Activated CD4-positive, alpha-beta T cell treated with anti-CD3 and anti-CD28 coated beads, Interleukin-2, amount 50 U/mL, for 4 hours (primary cell): ENCODE measurements around the gene IMPG2.

ENCODE experiments used
- DNase-seq, 2 experiments: peaks; one replicate each; pipeline ENCODE4 v3.0.0-alpha.2; 2020

The IMPG2 gene

DNA sequence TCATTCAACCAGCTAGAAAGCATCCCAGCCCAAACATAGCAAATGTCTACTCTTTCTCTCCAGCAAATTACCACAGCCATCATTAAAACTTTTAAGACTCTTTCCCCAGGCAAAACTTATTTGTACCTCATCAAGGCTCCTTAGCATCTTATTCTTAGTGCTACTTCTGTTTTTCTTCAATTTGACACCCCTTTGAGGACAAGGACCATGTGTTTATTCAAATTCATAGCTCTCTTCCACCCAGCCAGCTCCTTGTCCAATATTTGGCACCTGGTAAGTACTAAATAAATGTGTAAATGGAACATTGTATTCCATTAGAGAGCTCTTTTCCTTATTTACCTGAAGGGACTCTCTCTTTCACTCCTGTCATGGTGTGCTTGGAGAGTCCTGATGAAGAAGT lies 89.8 kb downstream of the IMPG2 start:
- no peak for DNase-seq

DNA sequence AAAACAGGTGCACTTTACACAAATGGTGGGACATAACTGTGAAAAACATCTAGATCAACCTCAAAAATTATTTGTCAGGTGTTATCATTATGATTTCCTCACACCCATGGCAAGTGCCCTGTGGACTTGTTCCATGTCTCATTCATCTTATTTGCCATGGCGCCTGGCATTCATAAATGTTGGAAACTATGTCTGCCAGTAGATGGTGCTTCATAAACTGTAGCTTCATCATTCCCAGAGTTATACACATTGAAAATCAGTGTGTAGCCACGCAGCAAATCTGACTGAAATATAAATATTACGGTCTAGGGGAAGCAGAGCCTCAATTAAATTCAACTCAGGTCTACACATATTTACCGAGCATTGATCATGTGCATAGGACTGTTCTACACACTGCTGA lies 90.7 kb downstream of the IMPG2 start:
- DNase-seq = no peak

DNA sequence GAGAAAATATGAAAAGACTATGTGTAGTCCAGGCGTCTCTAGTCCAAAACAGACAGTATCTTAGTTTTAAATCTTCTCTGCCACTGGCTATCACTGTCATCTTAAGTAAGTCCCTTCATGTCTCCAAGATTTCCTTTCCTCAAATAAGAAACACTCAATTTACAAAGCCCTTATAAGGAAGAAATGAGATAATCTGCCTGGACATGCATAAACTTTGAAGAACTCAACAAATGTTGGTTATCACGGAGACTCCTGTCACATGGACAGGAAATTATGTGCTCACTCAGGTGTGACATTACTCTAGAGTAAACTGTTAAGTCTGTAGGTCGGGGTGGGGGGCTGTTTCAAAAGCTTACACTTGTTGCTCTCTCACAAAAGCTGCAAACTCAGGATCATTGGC lies 91.9 kb downstream of the IMPG2 start:
- DNase-seq = no peak

- no peak for DNase-seq
Measured at GRCh38 chr3:101224739-101225138, 95.6 kb downstream of the IMPG2 start.

GRCh38 chr3:101223016-101223415 lies 97.4 kb downstream of the IMPG2 start:
- DNase-seq = no peak

DNA sequence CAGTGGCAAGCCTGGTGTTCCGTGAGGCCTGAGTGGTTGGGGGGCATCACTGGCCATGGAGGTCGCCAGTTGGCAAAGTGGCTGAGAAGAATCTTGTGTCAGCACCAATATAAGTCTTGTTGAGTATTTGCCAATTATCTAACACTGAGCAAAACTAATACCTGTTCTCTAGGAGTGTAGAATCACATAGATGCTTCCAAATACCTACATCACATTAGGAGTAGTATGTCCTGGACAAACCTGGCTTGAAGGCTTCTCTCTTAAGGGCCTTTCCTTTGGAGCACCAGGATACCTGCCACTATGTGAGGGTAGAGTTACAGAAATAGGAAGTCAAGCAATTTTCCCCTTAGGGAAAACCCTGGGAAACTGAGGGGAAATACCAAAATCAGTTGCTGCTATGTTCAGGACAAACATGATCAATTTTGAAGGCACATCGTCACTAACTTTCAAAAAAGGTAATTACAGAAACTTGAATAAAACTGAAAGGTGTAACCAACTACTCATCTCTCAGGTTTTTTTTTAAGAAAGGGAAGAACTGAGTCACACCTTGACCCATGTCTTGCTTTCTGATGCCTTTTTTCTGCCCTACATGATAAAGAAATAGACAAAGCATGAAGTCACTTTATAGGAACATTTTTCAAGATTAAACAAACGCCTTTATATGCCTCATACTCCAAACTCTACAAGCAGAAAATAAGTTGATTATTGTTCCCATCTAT lies 100.4 kb downstream of the IMPG2 start:
- no peak for DNase-seq

GRCh38 chr3:101217472-101218245 lies 102.7 kb downstream of the IMPG2 start:
- no peak for DNase-seq

DNA sequence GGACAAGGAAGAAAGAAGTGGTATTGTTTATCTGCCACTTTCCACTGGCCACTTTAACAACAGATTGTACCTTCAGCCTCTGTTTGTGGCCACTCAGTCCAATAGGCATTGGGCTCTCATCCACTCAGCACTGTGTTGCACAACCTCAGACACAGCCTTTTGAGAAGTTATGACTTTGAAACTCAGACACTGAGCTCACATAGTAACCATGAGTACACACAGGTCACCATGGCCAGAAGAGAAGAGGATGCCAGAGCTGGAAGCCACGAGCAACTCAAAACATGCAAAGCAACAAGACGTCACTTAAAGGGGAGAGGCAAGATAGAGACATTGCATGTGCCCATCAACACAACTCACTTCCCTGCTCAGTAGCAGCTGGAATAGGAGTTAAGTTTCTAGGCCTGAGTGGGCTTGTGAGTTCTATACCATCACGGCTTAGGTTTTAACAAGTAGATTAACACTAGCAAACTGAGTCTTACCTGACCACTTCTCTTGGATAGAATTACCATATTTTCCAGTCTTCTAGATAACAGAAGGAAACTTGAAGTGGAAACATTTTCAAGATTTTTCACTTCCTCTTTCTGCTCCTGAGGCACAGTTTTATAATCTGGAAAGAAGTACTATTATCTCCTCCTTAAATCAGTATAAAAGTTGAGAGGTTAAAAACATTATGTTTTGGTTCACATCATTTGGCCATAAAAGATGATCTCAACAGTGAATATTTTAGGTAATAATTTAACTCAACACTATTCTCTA lies 103.5 kb downstream of the IMPG2 start:
- no peak for DNase-seq

GRCh38 chr3:101212730-101213129 lies 107.6 kb downstream of the IMPG2 start:
- no peak for DNase-seq

DNA sequence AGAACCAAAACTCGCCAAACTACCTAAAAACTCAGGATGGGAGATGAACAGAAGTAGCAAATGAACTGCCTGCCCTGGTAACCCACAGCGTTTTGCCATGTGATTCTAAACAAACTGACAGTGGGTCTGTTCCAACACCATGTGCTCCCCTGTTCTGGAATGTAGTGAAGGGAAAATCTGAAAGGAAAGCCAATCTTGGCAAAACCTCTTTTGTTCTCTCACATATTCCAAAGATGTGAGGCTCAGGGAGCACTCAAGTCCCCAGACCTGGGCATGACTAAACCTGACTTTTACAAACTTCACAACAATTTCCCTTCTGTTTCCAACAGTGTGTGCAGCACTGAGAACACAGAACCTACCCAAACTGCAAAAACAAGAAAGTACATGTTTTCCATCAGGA lies 116.1 kb downstream of the IMPG2 start:
- no peak for DNase-seq

- DNase-seq = no peak
Measured at GRCh38 chr3:101203411-101203810, 117.0 kb downstream of the IMPG2 start.

DNA sequence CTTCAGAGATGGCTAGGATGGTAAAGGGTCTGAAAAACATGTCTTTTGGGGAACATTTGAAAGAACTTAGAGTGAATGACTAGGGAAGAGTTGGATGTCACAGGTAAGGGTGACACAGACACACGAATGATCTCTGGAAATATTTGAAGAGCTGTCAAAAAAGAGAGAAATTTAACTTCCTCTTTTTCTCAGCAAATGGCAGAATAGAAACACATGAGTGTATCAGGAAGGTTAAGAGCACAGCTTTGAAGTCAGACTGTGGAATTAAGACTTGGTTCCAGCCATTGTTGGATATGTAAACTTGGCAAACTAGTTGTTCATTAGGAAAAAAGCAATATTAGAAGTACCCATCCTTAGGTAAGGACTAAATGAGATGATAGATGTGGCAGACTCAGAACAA lies 117.7 kb downstream of the IMPG2 start:
- DNase-seq = no peak

DNA sequence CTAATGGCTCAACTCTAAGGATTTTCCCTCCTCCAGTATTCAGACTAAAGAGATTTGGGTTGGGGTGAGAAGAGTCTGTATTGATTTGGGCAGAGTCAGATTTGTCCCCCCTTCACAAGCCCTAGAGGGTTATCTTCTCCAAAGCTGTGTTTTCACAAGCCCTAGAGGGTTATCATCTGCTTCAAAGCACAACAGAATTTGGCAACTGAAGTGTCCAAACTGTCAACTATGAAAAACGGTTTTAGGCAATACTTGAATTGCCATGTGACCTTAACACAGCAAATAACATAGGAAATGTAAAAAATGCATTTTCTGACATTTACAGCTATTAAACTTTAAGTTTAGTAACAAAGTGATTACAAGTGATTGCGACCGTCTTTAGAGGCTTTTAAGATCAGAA lies 119.9 kb downstream of the IMPG2 start:
- no peak for DNase-seq

DNA sequence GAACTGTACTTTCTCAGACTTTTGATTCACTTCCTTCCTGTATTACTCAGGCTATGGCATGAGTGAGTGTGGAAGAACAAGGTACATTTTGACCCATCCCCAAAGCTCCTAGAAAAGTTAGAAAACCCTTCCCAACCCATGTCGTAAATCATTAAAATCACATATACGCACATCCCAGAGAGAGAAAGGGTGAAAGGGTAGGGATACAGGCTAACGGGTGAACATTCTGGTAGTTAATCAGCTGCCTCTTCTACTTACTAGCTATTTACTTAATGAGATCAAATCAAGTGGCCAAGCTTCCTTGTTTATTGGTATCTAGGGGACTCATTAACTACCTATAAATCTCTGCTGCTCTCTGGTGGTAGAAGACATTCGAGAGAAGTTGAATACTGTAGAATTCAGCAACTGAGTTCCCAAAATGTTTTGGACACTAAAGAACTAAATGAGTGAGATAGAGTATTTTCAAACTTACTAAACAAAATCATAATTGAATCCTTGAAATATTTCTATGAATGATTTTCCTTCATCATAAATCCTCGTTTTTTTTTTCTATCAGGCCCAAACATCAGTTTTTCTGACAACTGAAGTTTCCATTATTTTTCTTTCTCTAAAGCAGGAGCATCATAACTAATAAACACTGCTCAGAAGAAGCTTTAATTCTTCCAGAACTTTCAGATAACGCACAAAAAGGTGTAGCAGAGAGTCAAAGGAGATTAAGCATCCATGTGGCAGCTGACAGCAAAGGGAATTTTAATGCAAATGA lies 124.2 kb downstream of the IMPG2 start:
- DNase-seq = no peak

DNA sequence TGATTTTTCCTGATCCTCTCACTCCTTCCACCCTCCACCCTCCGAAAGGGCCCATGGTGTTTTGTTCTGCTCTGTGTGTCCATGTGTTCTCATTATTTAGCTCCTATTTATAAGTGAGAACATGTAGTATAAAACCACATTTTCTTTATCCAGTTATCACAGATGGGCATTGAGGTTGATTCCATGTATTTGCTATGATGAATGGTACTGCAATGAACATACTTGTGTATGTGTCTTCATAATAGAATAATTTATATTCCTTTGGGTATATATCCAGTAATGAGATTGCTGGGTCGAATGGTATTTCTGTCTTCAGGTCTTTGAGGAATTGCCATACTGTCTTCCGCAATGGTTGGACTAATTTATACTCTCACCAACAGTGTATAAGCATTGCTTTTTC lies 126.0 kb downstream of the IMPG2 start:
- no peak for DNase-seq

- no peak for DNase-seq
Measured at GRCh38 chr3:101193957-101194356, 126.4 kb downstream of the IMPG2 start.

DNA sequence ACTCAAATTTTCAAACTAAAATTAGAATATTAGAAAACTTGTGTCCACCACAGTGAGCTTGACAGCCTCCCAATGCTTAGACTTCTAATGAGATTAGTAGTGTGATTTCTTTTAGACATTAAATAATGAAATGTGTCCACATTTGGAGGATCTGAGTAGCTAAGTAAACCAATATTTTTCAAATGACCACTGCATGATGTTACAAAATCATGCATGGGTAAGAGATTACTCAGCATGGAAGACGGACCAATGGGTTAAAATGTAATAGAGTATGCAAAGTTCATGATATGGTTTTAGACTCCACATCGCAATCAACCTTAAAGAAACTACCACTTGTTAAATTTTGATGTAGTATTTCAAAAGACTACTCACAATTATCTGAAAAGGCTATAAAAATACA lies 130.6 kb downstream of the IMPG2 start:
- no peak for DNase-seq

- no peak for DNase-seq
Measured at GRCh38 chr3:101189176-101189575, 131.2 kb downstream of the IMPG2 start.

DNA sequence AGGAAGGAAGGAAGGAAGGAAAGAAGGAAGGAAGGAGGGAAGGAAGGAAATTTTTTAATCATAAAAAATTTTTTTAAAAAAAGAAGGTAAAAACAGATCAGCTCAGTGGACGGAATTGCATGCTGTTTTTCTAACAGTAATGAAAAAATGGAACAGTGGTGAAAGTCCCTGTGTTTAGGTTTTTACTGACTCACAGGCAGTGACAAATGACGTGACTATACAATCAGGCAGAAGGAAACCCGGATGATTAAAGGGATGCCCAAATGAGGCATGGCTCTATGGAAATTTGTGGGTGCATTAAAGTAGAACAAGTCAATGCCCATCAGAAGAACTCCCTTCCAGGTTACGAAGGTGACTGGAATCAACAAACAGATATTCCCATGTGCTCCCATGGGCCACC lies 135.0 kb downstream of the IMPG2 start:
- no peak for DNase-seq

DNA sequence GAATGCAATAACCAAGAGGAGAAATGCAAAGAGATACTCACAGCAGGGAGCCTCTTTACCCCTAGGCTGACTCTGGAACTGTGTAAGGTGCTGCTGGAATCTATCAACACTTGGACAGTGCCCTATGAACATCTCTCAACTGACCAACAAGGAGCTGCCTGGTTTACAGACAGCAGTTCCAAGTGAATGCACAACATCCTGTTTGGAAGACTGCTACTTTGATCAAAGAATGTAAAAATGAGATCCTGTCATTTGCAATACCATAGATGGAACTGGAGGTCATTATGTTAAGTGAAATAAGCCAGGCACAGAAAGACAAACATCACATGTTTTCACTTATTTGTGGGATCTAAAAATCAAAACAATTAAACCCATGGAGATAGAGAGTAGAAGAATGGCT lies 136.3 kb downstream of the IMPG2 start:
- DNase-seq = no peak

- DNase-seq = no peak
Measured at GRCh38 chr3:101183151-101183550, 137.2 kb downstream of the IMPG2 start.

GRCh38 chr3:101182734-101183133 lies 137.6 kb downstream of the IMPG2 start:
- DNase-seq = no peak

GRCh38 chr3:101181801-101182200 lies 138.6 kb downstream of the IMPG2 start:
- no peak for DNase-seq
